ENCODE measurements around the gene FIS1. TPM values are rescaled to one million over a fixed set of nuclear protein-coding genes. Genes with fewer than 3 reads are reported as not detected.
A peak's percentile ranks its signal among the peaks of the same experiment; 100 is the strongest.

Gene FIS1
- total RNA-seq, 1 experiment from 2014 or later = 124 TPM

- Histone ChIP-seq H3K27me3 (ENCODE audit: insufficient read depth, low read length) (no peaks in the 10 kb centered on the region), H2AFZ (ENCODE audit: low read length) (no peak overlapping the region), H2BK20ac (ENCODE audit: low read depth, low read length, poor library complexity, severe bottlenecking) (no peak overlapping the region), H4K91ac (ENCODE audit: insufficient read length, low read depth, low read length) (no peak overlapping the region), H3K23me2 (ENCODE audit: insufficient read length, low read depth, low read length, poor library complexity, severe bottlenecking) (no peaks in the 10 kb centered on the region), H3K79me1 (ENCODE audit: insufficient read depth, low read depth, low read length, poor library complexity, severe bottlenecking) (no peaks in the 10 kb centered on the region), H3K9me3 (ENCODE audit: control insufficient read depth, low read depth, low read length) (no peaks in the 10 kb centered on the region), H4K5ac (ENCODE audit: insufficient read length, low read depth, low read length) (no peak overlapping the region), H3K56ac (ENCODE audit: insufficient read length, low read depth, low read length) (no peak overlapping the region), H2BK120ac (ENCODE audit: low read depth, low read length, poor library complexity, severe bottlenecking) (no peak overlapping the region), H2BK15ac (ENCODE audit: low read depth, low read length) (no peak overlapping the region), H4K20me1 (ENCODE audit: control insufficient read depth, insufficient read depth, insufficient read length) (no peaks in the 10 kb centered on the region), H3K4ac (ENCODE audit: low read depth, low read length) (no peak overlapping the region), H2BK12ac (ENCODE audit: insufficient read length, low read depth, low read length) (no peak overlapping the region), H3K4me2 (ENCODE audit: insufficient read depth, insufficient read length, low read length) (no peak overlapping the region), H3K4me1 (ENCODE audit: insufficient read depth, low read length) (0 out of 2 replicates have a peak, but pooled peaks cover 3% of the 10 kb centered on the region), H3K9ac (ENCODE audit: extremely low read depth, insufficient read length, low read length) (no peak overlapping the region), H3K14ac (ENCODE audit: insufficient read depth, low read length) (no peak overlapping the region), H3K23ac (ENCODE audit: insufficient read length, low read depth, low read length) (no peak overlapping the region), H2BK5ac (ENCODE audit: insufficient read length, low read length) (no peak overlapping the region), H3K79me2 (ENCODE audit: insufficient read depth, low read length) (no peaks in the 10 kb centered on the region), H2AK5ac (ENCODE audit: insufficient read length, low read length) (no peak overlapping the region), H3K27ac (ENCODE audit: insufficient read length, low read depth, low read length) (no peak overlapping the region), H3K18ac (ENCODE audit: insufficient read length, low read depth, low read length) (no peak overlapping the region), H3T11ph (ENCODE audit: low read length) (no peak overlapping the region), H4K8ac (replicated peaks; ENCODE audit: insufficient read length, low read depth, low read length) (no peak overlapping the region)
- Mint-ChIP-seq H3K4me3 (peak overlapping the region in 1 of 2 experiments; percentile 38; a peak in 1 of 5 replicates), H3K9me3 (no peaks in the 10 kb centered on the region), H3K36me3 (ENCODE audit: insufficient read depth in 1 of 3, low read depth in 3 of 3) (peaks cover 0 to 26% (median 0%) of the 10 kb centered on the region in 3 experiments; a peak in 4 of 7 replicates), H3K27me3 (ENCODE audit: low read depth) (no peaks in the 10 kb centered on the region), H3K27ac (peak overlapping the region in 1 of 3 experiments; percentile 73; a peak in 2 of 7 replicates), H3K4me1 (peaks cover 21 to 34% of the 10 kb centered on the region in 2 experiments)
- WGBS (ENCODE audit: extremely low coverage, insufficient read length, low lambda C conversion rate) = no CpG with 5 or more reads among the region's 21 CpGs
- no peak for DNase-seq
- TF ChIP-seq CTCF (conservative IDR thresholded peaks at IDR 0.05) = no peak
Observed at GRCh38 chr7:101233907-101234547, 10.9 kb downstream of the FIS1 start.

Measured in H9 (cell line).